Measurements from ENCODE around the gene ARL8A. TPM values are rescaled to one million over a fixed set of nuclear protein-coding genes. Genes with fewer than 3 reads are reported as not detected.

ARL8A gene
- total and polyA plus RNA-seq, 2 donors (not counting 1 experiment from before 2014, with no cell fraction given) = 67.6 to 70.7 TPM

DNA sequence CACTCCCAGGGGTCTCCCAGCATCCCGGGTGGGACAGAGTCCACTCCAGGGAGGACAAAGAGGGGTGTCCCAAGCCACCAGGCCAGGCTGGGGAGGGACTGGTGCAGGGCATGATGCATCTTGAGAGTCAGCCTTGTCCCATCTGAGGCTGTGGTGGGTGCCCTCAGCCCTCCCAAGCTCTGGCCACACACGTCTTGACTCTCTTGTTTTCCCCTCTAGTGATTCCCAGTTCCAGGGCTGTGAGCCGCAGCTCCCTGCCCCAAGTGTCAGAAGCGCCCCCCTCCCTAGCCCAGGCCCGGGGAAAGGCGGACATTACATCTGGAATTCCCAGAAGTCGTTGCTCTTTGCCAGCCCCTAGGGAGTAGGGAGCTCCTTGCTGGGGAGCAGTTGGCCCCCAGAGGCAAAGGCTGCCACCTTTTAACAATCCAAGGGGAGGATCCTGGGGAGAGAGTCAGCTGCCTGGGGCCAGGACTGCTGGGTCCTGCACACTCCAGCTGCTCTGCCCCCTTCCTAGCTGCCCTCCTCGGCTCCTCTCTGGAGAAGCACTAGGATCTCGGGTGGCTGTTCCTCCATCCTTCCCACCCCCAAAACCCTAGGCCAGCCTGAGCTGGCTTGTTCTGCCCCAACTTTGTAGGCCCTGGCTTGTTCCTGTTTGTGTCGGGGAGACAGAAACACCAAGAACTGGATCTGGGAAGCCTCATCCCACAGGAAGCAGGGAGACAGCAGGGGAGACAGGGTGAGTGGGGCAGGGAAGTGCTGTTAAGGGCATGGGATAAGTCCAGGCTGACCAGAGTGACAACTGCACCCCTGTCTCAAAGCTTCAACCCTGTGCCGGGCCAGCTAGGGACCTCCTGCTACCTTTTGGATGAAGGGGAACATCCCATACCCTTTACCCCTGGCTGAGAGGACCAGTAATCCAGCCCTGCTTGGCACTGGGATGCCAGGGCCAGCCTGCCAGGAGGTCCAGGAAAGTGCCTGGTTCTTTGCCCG, 19.0 kb upstream of the ARL8A start:
- Histone ChIP-seq H4K20me1 (ENCODE audit: control insufficient read depth, insufficient read depth, low read length, poor library complexity, severe bottlenecking) (peaks cover 7% of the 10 kb centered on the region), H2AFZ (ENCODE audit: insufficient read depth, low read depth, low read length, poor library complexity, severe bottlenecking) (no peak overlapping the region), H3K9ac (ENCODE audit: low read length) (no peak overlapping the region), H3K9me3 (ENCODE audit: control extremely low read depth in 1 of 3, control insufficient read depth in 2 of 3, insufficient read depth in 1 of 3, low read length in 2 of 3) (no peaks in the 10 kb centered on the region), H3K27ac (ENCODE audit: low read length in 2 of 2) (no peak overlapping the region), H3K4me3 (ENCODE audit: control extremely low read depth in 1 of 5, extremely low read depth in 1 of 5, insufficient read depth in 1 of 5, low read depth in 2 of 5, low read length in 4 of 5) (no peak overlapping the region), H3K4me1 (ENCODE audit: control insufficient read depth in 2 of 2, insufficient read depth in 2 of 2, low read length in 2 of 2) (peaks cover 74 to 76% of the 10 kb centered on the region in 2 donors), H3K27me3 (replicated peaks in 1 of 4; ENCODE audit: control extremely low read depth in 1 of 4, control insufficient read depth in 3 of 4, insufficient read depth in 4 of 4, low read length in 3 of 4) (no peaks in the 10 kb centered on the region), H3K79me2 (ENCODE audit: control insufficient read depth, insufficient read depth, low read length) (peaks cover 44% of the 10 kb centered on the region), H3K36me3 (replicated peaks in 1 of 2; ENCODE audit: control extremely low read depth in 1 of 2, control insufficient read depth in 1 of 2, extremely low read depth in 1 of 2, insufficient read depth in 2 of 2, low read length in 1 of 2) (no peaks in the 10 kb centered on the region), H3K4me2 (replicated peaks; ENCODE audit: low read depth, low read length, poor library complexity, severe bottlenecking) (peak overlapping the region; percentile 91)
- ChIA-PET POLR2A (interaction anchor here (0.5 kb wide), 1 partner anchor 14 kb away, joined by 7 read pairs; no protein-coding TSS in a partner anchor), CTCF (interaction anchor here (1.0 to 1.8 kb wide), 5 partner anchors 9 to 29 kb away, joined by 3 to 10 read pairs (median 6); no protein-coding TSS in a partner anchor)
- Mint-ChIP-seq H3K4me3 (peak overlapping the region; percentile 69), H3K4me1 (peaks cover 79% of the 10 kb centered on the region), H3K27ac (no peak overlapping the region), H3K9me3 (ENCODE audit: insufficient read depth) (no peaks in the 10 kb centered on the region), H3K27me3 (peaks cover 6% of the 10 kb centered on the region)
- intact Hi-C loops (cut with micrococcal nuclease) = loop anchor here (2.0 to 10.0 kb wide), 7 partner anchors 21 to 801 kb away; partner anchors contain the start of genes CSRP1, CYB5R1, IPO9 and RNPEP
- TF ChIP-seq EZH2 (IDR thresholded peaks at IDR 0.05; ENCODE audit: borderline replicate concordance, insufficient read depth, low read depth, low read length, poor library complexity, severe bottlenecking) = no peak
- DNase-seq (peak; percentile 36), ATAC-seq (ENCODE audit: low read depth) (no peak)
- WGBS (ENCODE audit: insufficient coverage) = 72% methylated on average over 6 of the region's 12 CpGs

DNA sequence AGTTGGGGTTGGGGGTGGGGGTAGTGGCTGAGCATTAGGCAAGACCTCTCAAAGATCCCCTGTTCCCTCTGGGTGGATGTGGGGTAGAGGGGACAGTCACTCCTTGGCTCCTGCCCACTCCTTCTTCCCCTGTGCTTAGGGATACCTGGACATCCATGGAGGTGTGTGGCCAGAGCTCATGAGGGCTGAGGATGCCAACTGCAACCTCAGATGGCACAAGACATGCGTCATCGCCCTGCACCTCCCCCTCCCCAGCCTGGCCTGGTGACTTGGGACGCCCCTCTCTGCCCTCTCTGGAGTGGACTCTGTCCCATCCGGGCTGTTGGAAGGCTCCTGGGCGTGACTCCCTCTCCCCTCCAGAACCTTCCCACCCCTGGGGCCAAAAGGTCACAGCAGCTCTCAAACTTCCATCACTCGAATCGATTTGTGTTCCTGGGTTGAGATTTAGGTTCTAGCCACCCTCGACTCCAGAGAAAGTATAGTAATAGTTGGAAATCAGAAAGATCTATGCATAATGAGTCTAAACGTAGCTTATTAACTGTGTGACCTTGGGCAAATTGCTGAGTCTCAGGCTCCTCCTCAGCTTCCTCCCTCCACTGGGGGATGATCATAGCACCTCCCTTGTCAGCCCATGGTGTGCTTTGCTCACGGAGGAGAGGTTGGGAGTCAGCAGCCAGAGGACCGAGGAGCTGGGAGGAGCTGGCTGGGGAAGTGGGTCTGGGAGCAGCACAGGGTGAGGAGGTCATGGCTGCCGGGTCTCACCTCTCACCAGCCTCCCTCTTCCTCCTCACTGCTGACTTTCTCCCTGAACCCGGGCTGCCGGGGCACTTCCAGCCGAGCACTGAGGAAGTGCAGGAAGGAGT, 18.1 kb upstream of the ARL8A start:
- Histone ChIP-seq H3K27ac (ENCODE audit: low read length in 2 of 2) (no peak overlapping the region), H4K20me1 (ENCODE audit: control insufficient read depth, insufficient read depth, low read length, poor library complexity, severe bottlenecking) (peaks cover 7% of the 10 kb centered on the region), H3K36me3 (replicated peaks in 1 of 2; ENCODE audit: control extremely low read depth in 1 of 2, control insufficient read depth in 1 of 2, extremely low read depth in 1 of 2, insufficient read depth in 2 of 2, low read length in 1 of 2) (peaks cover 0 to 3% of the 10 kb centered on the region in 2 experiments), H3K79me2 (ENCODE audit: control insufficient read depth, insufficient read depth, low read length) (peaks cover 51% of the 10 kb centered on the region), H3K4me1 (ENCODE audit: control insufficient read depth in 2 of 2, insufficient read depth in 2 of 2, low read length in 2 of 2) (peaks cover 78 to 83% of the 10 kb centered on the region in 2 donors), H2AFZ (ENCODE audit: insufficient read depth, low read depth, low read length, poor library complexity, severe bottlenecking) (no peak overlapping the region), H3K27me3 (replicated peaks in 1 of 4; ENCODE audit: control extremely low read depth in 1 of 4, control insufficient read depth in 3 of 4, insufficient read depth in 4 of 4, low read length in 3 of 4) (no peaks in the 10 kb centered on the region), H3K9me3 (ENCODE audit: control extremely low read depth in 1 of 3, control insufficient read depth in 2 of 3, insufficient read depth in 1 of 3, low read length in 2 of 3) (no peaks in the 10 kb centered on the region), H3K9ac (ENCODE audit: low read length) (peak overlapping the region; percentile 21), H3K4me3 (ENCODE audit: control extremely low read depth in 1 of 5, extremely low read depth in 1 of 5, insufficient read depth in 1 of 5, low read depth in 2 of 5, low read length in 4 of 5) (no peak overlapping the region), H3K4me2 (replicated peaks; ENCODE audit: low read depth, low read length, poor library complexity, severe bottlenecking) (peak overlapping the region; percentile 91)
- ATAC-seq (ENCODE audit: low read depth) (no peak), DNase-seq (peak; percentile 49)
- Mint-ChIP-seq H3K27ac (peak overlapping the region; percentile 47), H3K4me1 (peaks cover 87% of the 10 kb centered on the region), H3K9me3 (ENCODE audit: insufficient read depth) (no peaks in the 10 kb centered on the region), H3K4me3 (peak overlapping the region; percentile 93), H3K27me3 (peaks cover 6% of the 10 kb centered on the region)
- ChIA-PET POLR2A (interaction anchor here (0.5 to 0.7 kb wide), 2 partner anchors 13 to 765 kb away, joined by 4 to 7 read pairs; no protein-coding TSS in a partner anchor), CTCF (interaction anchor here (0.8 to 1.8 kb wide), 10 partner anchors 8 to 153 kb away, joined by 3 to 10 read pairs (median 4); no protein-coding TSS in a partner anchor)
- 26% methylated on average over 4 of the region's 15 CpGs for WGBS (ENCODE audit: insufficient coverage)
- TF ChIP-seq, protein P1, sequence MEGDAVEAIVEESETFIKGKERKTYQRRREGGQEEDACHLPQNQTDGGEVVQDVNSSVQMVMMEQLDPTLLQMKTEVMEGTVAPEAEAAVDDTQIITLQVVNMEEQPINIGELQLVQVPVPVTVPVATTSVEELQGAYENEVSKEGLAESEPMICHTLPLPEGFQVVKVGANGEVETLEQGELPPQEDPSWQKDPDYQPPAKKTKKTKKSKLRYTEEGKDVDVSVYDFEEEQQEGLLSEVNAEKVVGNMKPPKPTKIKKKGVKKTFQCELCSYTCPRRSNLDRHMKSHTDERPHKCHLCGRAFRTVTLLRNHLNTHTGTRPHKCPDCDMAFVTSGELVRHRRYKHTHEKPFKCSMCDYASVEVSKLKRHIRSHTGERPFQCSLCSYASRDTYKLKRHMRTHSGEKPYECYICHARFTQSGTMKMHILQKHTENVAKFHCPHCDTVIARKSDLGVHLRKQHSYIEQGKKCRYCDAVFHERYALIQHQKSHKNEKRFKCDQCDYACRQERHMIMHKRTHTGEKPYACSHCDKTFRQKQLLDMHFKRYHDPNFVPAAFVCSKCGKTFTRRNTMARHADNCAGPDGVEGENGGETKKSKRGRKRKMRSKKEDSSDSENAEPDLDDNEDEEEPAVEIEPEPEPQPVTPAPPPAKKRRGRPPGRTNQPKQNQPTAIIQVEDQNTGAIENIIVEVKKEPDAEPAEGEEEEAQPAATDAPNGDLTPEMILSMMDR (IDR thresholded peaks at IDR 0.05) = no peak
- no peak for TF ChIP-seq EZH2 (IDR thresholded peaks at IDR 0.05; ENCODE audit: borderline replicate concordance, insufficient read depth, low read depth, low read length, poor library complexity, severe bottlenecking)
- intact Hi-C loops (cut with micrococcal nuclease) = loop anchor here (2.0 to 10.0 kb wide), 7 partner anchors 22 to 802 kb away; partner anchors contain the start of genes CSRP1, CYB5R1, IPO9 and RNPEP

All from B cell (primary cell).